Measurements from ENCODE around the gene GPC6. TPM values are rescaled to one million over a fixed set of nuclear protein-coding genes. Genes with fewer than 3 reads are reported as not detected.

GPC6 gene
- total RNA-seq, 1 experiment from 2014 or later, result 0.22 TPM

GRCh38 chr13:94325650-94326049 is 1099.0 kb downstream of the GPC6 start:
- POLR2A ChIA-PET, result no interaction called here

More at GRCh38 chr13:94325650-94326049, 1099.0 kb downstream of the GPC6 start:
- CTCF ChIA-PET, result no interaction called here
- Histone ChIP-seq H3K4me2 (ENCODE audit: low read length) (no peak overlapping the region), H3K79me2 (ENCODE audit: insufficient read depth, low read length) (no peaks in the 10 kb centered on the region), H3K27ac (ENCODE audit: low read depth, low read length) (no peak overlapping the region), H2AFZ (ENCODE audit: low read depth, low read length, poor library complexity, severe bottlenecking) (no peak overlapping the region), H3K9me2 (ENCODE audit: insufficient read depth) (no peaks in the 10 kb centered on the region), H3K4me1 (ENCODE audit: control insufficient read depth in 1 of 2, insufficient read depth in 2 of 2, low read length in 2 of 2) (no peaks in the 10 kb centered on the region), H3K27me3 (ENCODE audit: insufficient read depth, low read length) (no peaks in the 10 kb centered on the region), H3K9me3 (ENCODE audit: control insufficient read depth in 1 of 2, insufficient read depth in 1 of 2, low read depth in 1 of 2, low read length in 2 of 2) (no peaks in the 10 kb centered on the region), H3K4me3 (replicated peaks in 1 of 2; ENCODE audit: low read depth in 1 of 2, low read length in 2 of 2) (no peak overlapping the region), H3K36me3 (ENCODE audit: control insufficient read depth in 1 of 2, insufficient read depth in 2 of 2, low read length in 2 of 2) (no peaks in the 10 kb centered on the region), H4K20me1 (ENCODE audit: insufficient read depth) (no peaks in the 10 kb centered on the region), H3K9ac (ENCODE audit: low read length) (no peak overlapping the region)
- RAD21 ChIA-PET (ENCODE audit: low non-redundant PET in 1 of 2, low total read pairs in 2 of 2, uncharacterized antibody in 2 of 2, unreplicated experiment in 2 of 2), result no interaction called here
- no peak for DNase-seq (ENCODE audit: low read depth, low spot score)
- TF ChIP-seq ELF1 (IDR thresholded peaks at IDR 0.05; ENCODE audit: borderline replicate concordance, low read depth) (no peak), SRF (IDR thresholded peaks at IDR 0.05; ENCODE audit: low read depth) (no peak), REST (IDR thresholded peaks at IDR 0.05; ENCODE audit: low read depth) (no peak), CTCF (IDR thresholded peaks at IDR 0.05 in 2 of 3, conservative IDR thresholded peaks at IDR 0.05 in 1 of 3; ENCODE audit: borderline replicate concordance in 1 of 3, insufficient read depth in 1 of 3, low read depth in 2 of 3, low read length in 2 of 3) (no peak), JUND (IDR thresholded peaks at IDR 0.05) (no peak)
- intact Hi-C loops (cut with micrococcal nuclease), result no loop called here
- BruUV-seq (replicated peaks), result no TSS peak
- no peak for ATAC-seq
